ENCODE measurements around the gene DRC1.

The DRC1 gene

GRCh38 chr2:26483027-26483326 lies 81.3 kb downstream of the DRC1 start:
- H3K4me3 ChIP-seq (ENCODE audit: low read length): no peak overlapping the region
- DNase-seq (ENCODE audit: low read depth): no peak
- TF ChIP-seq CTCF (conservative IDR thresholded peaks at IDR 0.05; ENCODE audit: low read depth, low read length): no peak

GRCh38 chr2:26483516-26483915 lies 81.8 kb downstream of the DRC1 start:
- no peak for DNase-seq (ENCODE audit: low read depth)
- no peak for TF ChIP-seq CTCF (conservative IDR thresholded peaks at IDR 0.05; ENCODE audit: low read depth, low read length)
- no peak overlapping the region for H3K4me3 ChIP-seq (ENCODE audit: low read length)

GRCh38 chr2:26483957-26484565 lies 82.3 kb downstream of the DRC1 start:
- no peak for DNase-seq (ENCODE audit: low read depth)
- H3K4me3 ChIP-seq (ENCODE audit: low read length): no peak overlapping the region
- no peak for TF ChIP-seq CTCF (conservative IDR thresholded peaks at IDR 0.05; ENCODE audit: low read depth, low read length)

- TF ChIP-seq CTCF (conservative IDR thresholded peaks at IDR 0.05; ENCODE audit: low read depth, low read length): no peak
- DNase-seq (ENCODE audit: low read depth): no peak
- no peak overlapping the region for H3K4me3 ChIP-seq (ENCODE audit: low read length)
Observed at GRCh38 chr2:26484579-26484978, 82.9 kb downstream of the DRC1 start.

- TF ChIP-seq CTCF (conservative IDR thresholded peaks at IDR 0.05; ENCODE audit: low read depth, low read length): no peak
- DNase-seq (ENCODE audit: low read depth): no peak
- no peak overlapping the region for H3K4me3 ChIP-seq (ENCODE audit: low read length)
Observed at GRCh38 chr2:26485099-26485498, 83.4 kb downstream of the DRC1 start.

GRCh38 chr2:26485725-26486418 lies 84.2 kb downstream of the DRC1 start:
- no peak for DNase-seq (ENCODE audit: low read depth)
- no peak overlapping the region for H3K4me3 ChIP-seq (ENCODE audit: low read length)
- no peak for TF ChIP-seq CTCF (conservative IDR thresholded peaks at IDR 0.05; ENCODE audit: low read depth, low read length)

- no peak for DNase-seq (ENCODE audit: low read depth)
- no peak overlapping the region for H3K4me3 ChIP-seq (ENCODE audit: low read length)
- no peak for TF ChIP-seq CTCF (conservative IDR thresholded peaks at IDR 0.05; ENCODE audit: low read depth, low read length)
Observed at GRCh38 chr2:26486789-26487188, 85.1 kb downstream of the DRC1 start.

All from retinal pigment epithelial cell (primary cell).